ENCODE results near the gene ZNF490.

ZNF490 gene

GRCh38 chr19:12610540-12611360 lies at the start of gene ZNF490, which contains the start of gene ZNF791:
Gene ZNF490, minus strand, starts transcription at chr19:12610813. Its CDS starts 133 bp downstream, at chr19:12610680.
Gene ZNF791, plus strand, starts transcription at chr19:12610920. Its CDS starts 160 bp downstream, at chr19:12611080.
- H3K4me3 ChIP-seq (ENCODE audit: low read depth, low read length) = peak within 1 kb of the TSS; percentile 100
- peak; percentile 18 for TF ChIP-seq CTCF (IDR thresholded peaks at IDR 0.05; ENCODE audit: low read depth, low read length, missing control alignments)
- DNase-seq (ENCODE audit: low read depth) = peak; percentile 94
- in situ Hi-C loops (cut with HindIII; ENCODE audit: low sequenced_read_pairs) = no loop called here

- TF ChIP-seq CTCF (IDR thresholded peaks at IDR 0.05; ENCODE audit: low read depth, low read length, missing control alignments) = no peak
- DNase-seq (ENCODE audit: low read depth) = no peak
- in situ Hi-C loops (cut with HindIII; ENCODE audit: low sequenced_read_pairs) = no loop called here
- H3K4me3 ChIP-seq (ENCODE audit: low read depth, low read length) = no peak overlapping the region
Observed at GRCh38 chr19:12657966-12658365, 47.4 kb upstream of the ZNF490 start.

GRCh38 chr19:12656899-12657571 lies 46.4 kb upstream of the ZNF490 start:
- no peak overlapping the region for H3K4me3 ChIP-seq (ENCODE audit: low read depth, low read length)
- TF ChIP-seq CTCF (IDR thresholded peaks at IDR 0.05; ENCODE audit: low read depth, low read length, missing control alignments) = no peak
- in situ Hi-C loops (cut with HindIII; ENCODE audit: low sequenced_read_pairs) = no loop called here
- DNase-seq (ENCODE audit: low read depth) = no peak

GRCh38 chr19:12655546-12655945 lies 44.9 kb upstream of the ZNF490 start:
- no peak overlapping the region for H3K4me3 ChIP-seq (ENCODE audit: low read depth, low read length)
- DNase-seq (ENCODE audit: low read depth) = no peak
- TF ChIP-seq CTCF (IDR thresholded peaks at IDR 0.05; ENCODE audit: low read depth, low read length, missing control alignments) = no peak
- in situ Hi-C loops (cut with HindIII; ENCODE audit: low sequenced_read_pairs) = no loop called here

GRCh38 chr19:12652219-12652618 lies 41.6 kb upstream of the ZNF490 start:
- no peak for TF ChIP-seq CTCF (IDR thresholded peaks at IDR 0.05; ENCODE audit: low read depth, low read length, missing control alignments)
- no peak overlapping the region for H3K4me3 ChIP-seq (ENCODE audit: low read depth, low read length)
- in situ Hi-C loops (cut with HindIII; ENCODE audit: low sequenced_read_pairs) = no loop called here
- no peak for DNase-seq (ENCODE audit: low read depth)

GRCh38 chr19:12649941-12650340 lies 39.3 kb upstream of the ZNF490 start:
- in situ Hi-C loops (cut with HindIII; ENCODE audit: low sequenced_read_pairs) = no loop called here
- TF ChIP-seq CTCF (IDR thresholded peaks at IDR 0.05; ENCODE audit: low read depth, low read length, missing control alignments) = no peak

More at GRCh38 chr19:12649941-12650340, 39.3 kb upstream of the ZNF490 start:
- H3K4me3 ChIP-seq (ENCODE audit: low read depth, low read length) = no peak overlapping the region
- DNase-seq (ENCODE audit: low read depth) = no peak

All from astrocyte of the cerebellum (primary cell).